ENCODE data around the gene NR4A1. TPM values are rescaled to one million over a fixed set of nuclear protein-coding genes. Genes with fewer than 3 reads are reported as not detected.

Gene NR4A1
- total RNA-seq, 1 experiment from 2014 or later: 90.7 TPM

GRCh38 chr12:52082026-52082668 is 30.9 kb downstream of the NR4A1 start:
- BruUV-seq (replicated peaks): no TSS peak
- no peak overlapping the region for H3K4me3 ChIP-seq (ENCODE audit: low read length)
- ChIA-PET CTCF (interaction anchor here (1.0 to 3.4 kb wide), 6 partner anchors 11 to 78 kb away, joined by 3 to 28 read pairs (median 4); partner anchors contain the start of genes ATG101 and NR4A1), POLR2A (ENCODE audit: unreplicated experiment) (no interaction called here)
- ATAC-seq: no peak
- no peaks in the 10 kb centered on the region for H3K27me3 ChIP-seq (ENCODE audit: low read length)
- H3K36me3 ChIP-seq (ENCODE audit: low read depth, low read length): peaks cover 7% of the 10 kb centered on the region; the same call in 1 of the 2 replicates
- no peak overlapping the region for H2AFZ ChIP-seq (ENCODE audit: low read length)
- no peaks in the 10 kb centered on the region for H4K20me1 ChIP-seq (ENCODE audit: low read length)
- no peaks in the 10 kb centered on the region for H3K9me3 ChIP-seq (ENCODE audit: low read length)
- no peak overlapping the region for H3K4me2 ChIP-seq (ENCODE audit: low read length)
- DNase-seq: no peak
- H3K27ac ChIP-seq (ENCODE audit: low read length): no peak overlapping the region
- H3K4me1 ChIP-seq (ENCODE audit: insufficient read depth, low read length): no peaks in the 10 kb centered on the region
- intact Hi-C loops (cut with micrococcal nuclease): loop anchor here (5.0 kb wide), 1 partner anchor 35 kb away; no protein-coding TSS in a partner anchor
- peaks cover 7% of the 10 kb centered on the region; the same call in 1 of the 2 replicates for H3K79me2 ChIP-seq (ENCODE audit: low read length)
- H3F3A ChIP-seq (ENCODE audit: low read length, unreplicated experiment): no peaks in the 10 kb centered on the region
- no peaks in the 10 kb centered on the region for H3K9me2 ChIP-seq (replicated peaks; ENCODE audit: low read length)
- TF ChIP-seq EZH2 (IDR thresholded peaks at IDR 0.05; ENCODE audit: low read length, unreplicated experiment): no peak
- TF ChIP-seq CTCF (conservative IDR thresholded peaks at IDR 0.05; ENCODE audit: low read depth, low read length): no peak
- TF ChIP-seq EZH2phosphoT487 (IDR thresholded peaks at IDR 0.05; ENCODE audit: borderline replicate concordance, low read length): no peak
- no peak overlapping the region for H3K9ac ChIP-seq (ENCODE audit: low read length)

- H3K9ac ChIP-seq (ENCODE audit: low read length): no peak overlapping the region
- H3K4me3 ChIP-seq (ENCODE audit: low read length): no peak overlapping the region
- ATAC-seq (no peak), DNase-seq (no peak)
- H3K36me3 ChIP-seq (ENCODE audit: low read depth, low read length): peaks cover 5% of the 10 kb centered on the region; the same call in 1 of the 2 replicates
- H3K27ac ChIP-seq (ENCODE audit: low read length): no peak overlapping the region
- H3K9me2 ChIP-seq (replicated peaks; ENCODE audit: low read length): no peaks in the 10 kb centered on the region
- ChIA-PET CTCF (interaction anchor here (1.0 to 3.4 kb wide), 6 partner anchors 11 to 78 kb away, joined by 3 to 28 read pairs (median 4); partner anchors contain the start of genes ATG101 and NR4A1), POLR2A (ENCODE audit: unreplicated experiment) (no interaction called here)
- no peak for TF ChIP-seq CTCF (conservative IDR thresholded peaks at IDR 0.05; ENCODE audit: low read depth, low read length)
- no peak for TF ChIP-seq EZH2phosphoT487 (IDR thresholded peaks at IDR 0.05; ENCODE audit: borderline replicate concordance, low read length)
- TF ChIP-seq EZH2 (IDR thresholded peaks at IDR 0.05; ENCODE audit: low read length, unreplicated experiment): no peak
- no peak overlapping the region for H2AFZ ChIP-seq (ENCODE audit: low read length)
- no peaks in the 10 kb centered on the region for H4K20me1 ChIP-seq (ENCODE audit: low read length)
- no peaks in the 10 kb centered on the region for H3K9me3 ChIP-seq (ENCODE audit: low read length)
- BruUV-seq (replicated peaks): no TSS peak
- no peak overlapping the region for H3K4me2 ChIP-seq (ENCODE audit: low read length)
- no peaks in the 10 kb centered on the region for H3K4me1 ChIP-seq (ENCODE audit: insufficient read depth, low read length)
- H3F3A ChIP-seq (ENCODE audit: low read length, unreplicated experiment): no peaks in the 10 kb centered on the region
- intact Hi-C loops (cut with micrococcal nuclease): loop anchor here (5.0 kb wide), 1 partner anchor 35 kb away; no protein-coding TSS in a partner anchor
- no peaks in the 10 kb centered on the region for H3K27me3 ChIP-seq (ENCODE audit: low read length)
- H3K79me2 ChIP-seq (ENCODE audit: low read length): peaks cover 6% of the 10 kb centered on the region; the same call in 1 of the 2 replicates
These were observed 31.4 kb downstream of the NR4A1 start for GRCh38 chr12:52082669-52082987.
